Fibroblast of lung (primary cell): ENCODE results near the gene WAC. TPM values are rescaled to one million over a fixed set of nuclear protein-coding genes. Genes with fewer than 3 reads are reported as not detected.
A peak's percentile ranks its signal among the peaks of the same experiment; 100 is the strongest.

ENCODE experiments used
- DNase-seq, 2 donors: peaks; one replicate each; pipeline versions ENCODE4 v3.0.0 to v3.0.0-alpha.2; 2010; ENCODE audit warnings: low read depth in 2 of 2
- H2AFZ ChIP-seq: 2 replicates; pipeline ENCODE4 v1.5.1; 2012; ENCODE audit warnings: low read length, control low read depth, inconsistent platforms
- H3K27ac ChIP-seq: 2 replicates; pipeline ENCODE4 v1.5.1; 2011; ENCODE audit warnings: low read length, control low read depth; ENCODE audit not compliant: insufficient read depth
- H3K27me3 ChIP-seq: 2 replicates; pipeline ENCODE4 v1.5.1; 2011; ENCODE audit warnings: mild to moderate bottlenecking, low read length; ENCODE audit not compliant: control insufficient read depth, insufficient read depth
- H3K36me3 ChIP-seq: 2 replicates; pipeline ENCODE4 v1.5.1; 2011; ENCODE audit warnings: low read length; ENCODE audit not compliant: control insufficient read depth, insufficient read depth
- H3K4me1 ChIP-seq: 2 replicates; pipeline ENCODE4 v1.5.1; 2011; ENCODE audit warnings: low read length; ENCODE audit not compliant: control insufficient read depth, insufficient read depth; ENCODE audit errors: extremely low read depth
- H3K4me2 ChIP-seq: 2 replicates; pipeline ENCODE4 v1.5.1; 2011; ENCODE audit warnings: low read length, control low read depth; ENCODE audit not compliant: insufficient read depth; ENCODE audit errors: extremely low read depth
- H3K4me3 ChIP-seq, 4 experiments: fragments of 200-600 bp in 1 of 4; sonication (generic) in 1 of 4; replicated peaks in 1 of 4; 2 replicates each; pipeline ENCODE4 v1.5.1; 2011 to 2016; ENCODE audit warnings: low read length in 4 of 4, low read depth in 3 of 4, mild to moderate bottlenecking in 3 of 4, control low read depth in 2 of 4, inconsistent platforms in 1 of 4, mixed read lengths in 1 of 4; ENCODE audit not compliant: insufficient read depth in 1 of 4; ENCODE audit errors: control extremely low read depth in 1 of 4
- H3K79me2 ChIP-seq: 2 replicates; pipeline ENCODE4 v1.5.1; 2012; ENCODE audit warnings: mild to moderate bottlenecking, low read length, inconsistent platforms; ENCODE audit not compliant: control insufficient read depth, insufficient read depth
- H3K9ac ChIP-seq: 2 replicates; pipeline ENCODE4 v1.5.1; 2011; ENCODE audit warnings: mild to moderate bottlenecking, low read length, control low read depth; ENCODE audit not compliant: insufficient read depth
- H3K9me3 ChIP-seq: 2 replicates; pipeline ENCODE4 v1.5.1; 2012; ENCODE audit warnings: low read depth, low read length; ENCODE audit not compliant: control insufficient read depth, insufficient read depth
- H4K20me1 ChIP-seq: 2 replicates; pipeline ENCODE4 v1.5.1; 2011; ENCODE audit warnings: low read length; ENCODE audit not compliant: control insufficient read depth, insufficient read depth; ENCODE audit errors: extremely low read depth
- EZH2 ChIP-seq: IDR thresholded peaks from 2 replicates; pipeline ENCODE4 v1.5.1; 2012; ENCODE audit warnings: low read length, control low read depth, mild to moderate bottlenecking; ENCODE audit errors: missing control alignments
- polyA plus RNA-seq, 2 donors: library from polyadenylated mRNA; depleted of rRNA in 1 of 2; stranded (reverse) in 1 of 2; unstranded in 1 of 2; fragments of >200 nt; gene quantifications; 2 replicates each; pipeline ENCODE4 v1.2.1, GENCODE V29; 2011 to 2012; ENCODE audit warnings: missing spikeins in 1 of 2
- total RNA-seq: library from RNA; depleted of rRNA; stranded (reverse); fragments of >200 nt; gene quantifications from 2 replicates; pipeline ENCODE4 v1.2.1, GENCODE V29; 2014
- TF ChIP-seq, protein P1 (sequence below), 2 donors: IDR thresholded peaks in 1 of 2; conservative IDR thresholded peaks in 1 of 2; 1 replicate in 1 of 2; 2 replicates in 1 of 2; pipeline ENCODE4 v1.5.1; 2011 to 2012; ENCODE audit warnings: low read length in 2 of 2, control low read depth in 1 of 2, inconsistent platforms in 1 of 2, low read depth in 1 of 2, mild to moderate bottlenecking in 1 of 2

WAC gene
- total and polyA plus RNA-seq, 2 donors (not counting 1 experiment from before 2014, with no cell fraction given): 65.7 to 94.2 TPM

DNA sequence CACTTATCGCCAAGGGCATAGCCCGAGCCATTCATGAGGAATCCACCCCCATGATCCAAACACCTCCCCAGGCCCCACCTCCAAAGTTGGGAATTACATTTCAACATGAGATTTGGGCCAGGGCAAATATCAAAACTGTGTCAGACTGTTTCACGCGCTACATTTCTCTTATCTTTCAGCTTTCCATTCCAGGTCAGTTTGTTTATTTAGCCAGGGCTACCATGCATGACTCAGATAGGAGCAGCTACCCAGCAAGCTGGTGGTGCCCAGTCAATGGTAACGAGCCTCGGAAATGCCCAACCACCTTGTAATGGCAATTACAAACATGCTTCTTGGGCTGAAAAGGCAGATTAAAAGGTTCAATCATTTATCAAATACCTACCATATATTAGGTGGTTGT lies 100.8 kb downstream of the WAC start:
- H3K27ac ChIP-seq: no peak overlapping the region
- peak in 1 of 2 donors; percentile 51 for DNase-seq
- no peaks in the 10 kb centered on the region for H4K20me1 ChIP-seq
- H3K9me3 ChIP-seq: no peaks in the 10 kb centered on the region
- no peak overlapping the region for H3K4me3 ChIP-seq
- no peaks in the 10 kb centered on the region for H3K36me3 ChIP-seq
- no peak overlapping the region for H2AFZ ChIP-seq
- no peaks in the 10 kb centered on the region for H3K4me1 ChIP-seq
- no peaks in the 10 kb centered on the region for H3K79me2 ChIP-seq
- H3K9ac ChIP-seq: no peak overlapping the region
- H3K27me3 ChIP-seq: no peaks in the 10 kb centered on the region
- TF ChIP-seq EZH2: no peak
- TF ChIP-seq, protein P1, sequence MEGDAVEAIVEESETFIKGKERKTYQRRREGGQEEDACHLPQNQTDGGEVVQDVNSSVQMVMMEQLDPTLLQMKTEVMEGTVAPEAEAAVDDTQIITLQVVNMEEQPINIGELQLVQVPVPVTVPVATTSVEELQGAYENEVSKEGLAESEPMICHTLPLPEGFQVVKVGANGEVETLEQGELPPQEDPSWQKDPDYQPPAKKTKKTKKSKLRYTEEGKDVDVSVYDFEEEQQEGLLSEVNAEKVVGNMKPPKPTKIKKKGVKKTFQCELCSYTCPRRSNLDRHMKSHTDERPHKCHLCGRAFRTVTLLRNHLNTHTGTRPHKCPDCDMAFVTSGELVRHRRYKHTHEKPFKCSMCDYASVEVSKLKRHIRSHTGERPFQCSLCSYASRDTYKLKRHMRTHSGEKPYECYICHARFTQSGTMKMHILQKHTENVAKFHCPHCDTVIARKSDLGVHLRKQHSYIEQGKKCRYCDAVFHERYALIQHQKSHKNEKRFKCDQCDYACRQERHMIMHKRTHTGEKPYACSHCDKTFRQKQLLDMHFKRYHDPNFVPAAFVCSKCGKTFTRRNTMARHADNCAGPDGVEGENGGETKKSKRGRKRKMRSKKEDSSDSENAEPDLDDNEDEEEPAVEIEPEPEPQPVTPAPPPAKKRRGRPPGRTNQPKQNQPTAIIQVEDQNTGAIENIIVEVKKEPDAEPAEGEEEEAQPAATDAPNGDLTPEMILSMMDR (conservative IDR thresholded peaks at IDR 0.05 in 1 of 2, IDR thresholded peaks at IDR 0.05 in 1 of 2; ENCODE audit: low read depth in 1 of 2, low read length in 2 of 2): no peak
- H3K4me2 ChIP-seq: no peak overlapping the region

DNA sequence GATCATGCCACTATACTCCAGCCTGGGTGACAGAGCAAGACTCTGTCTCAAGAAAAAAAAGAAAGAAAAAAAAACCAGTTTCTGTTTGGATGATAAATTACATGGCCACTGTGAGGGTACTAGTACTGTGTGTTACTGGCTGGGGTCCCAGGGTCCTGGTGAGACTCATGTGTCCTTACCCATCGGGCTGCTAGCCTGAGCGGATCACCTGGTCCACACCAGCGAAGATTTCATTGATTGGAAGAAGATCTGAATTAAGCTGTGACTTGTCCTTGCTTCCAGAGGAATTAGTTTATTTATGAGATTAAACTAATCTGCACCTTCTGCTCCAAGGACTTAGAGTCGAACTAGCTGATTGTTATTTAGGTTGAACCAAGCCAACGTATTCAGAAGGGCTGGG lies 104.4 kb downstream of the WAC start:
- no peak for TF ChIP-seq EZH2
- TF ChIP-seq, protein P1 (conservative IDR thresholded peaks at IDR 0.05 in 1 of 2, IDR thresholded peaks at IDR 0.05 in 1 of 2; ENCODE audit: low read depth in 1 of 2, low read length in 2 of 2): no peak
- no peaks in the 10 kb centered on the region for H4K20me1 ChIP-seq
- H3K4me3 ChIP-seq: no peak overlapping the region
- H3K9ac ChIP-seq: no peak overlapping the region
- H3K79me2 ChIP-seq: no peaks in the 10 kb centered on the region
- H3K36me3 ChIP-seq: no peaks in the 10 kb centered on the region
- no peaks in the 10 kb centered on the region for H3K4me1 ChIP-seq
- no peak overlapping the region for H3K4me2 ChIP-seq
- H3K27me3 ChIP-seq: no peaks in the 10 kb centered on the region
- DNase-seq: no peak
- H3K9me3 ChIP-seq: no peaks in the 10 kb centered on the region
- no peak overlapping the region for H2AFZ ChIP-seq
- no peak overlapping the region for H3K27ac ChIP-seq

DNA sequence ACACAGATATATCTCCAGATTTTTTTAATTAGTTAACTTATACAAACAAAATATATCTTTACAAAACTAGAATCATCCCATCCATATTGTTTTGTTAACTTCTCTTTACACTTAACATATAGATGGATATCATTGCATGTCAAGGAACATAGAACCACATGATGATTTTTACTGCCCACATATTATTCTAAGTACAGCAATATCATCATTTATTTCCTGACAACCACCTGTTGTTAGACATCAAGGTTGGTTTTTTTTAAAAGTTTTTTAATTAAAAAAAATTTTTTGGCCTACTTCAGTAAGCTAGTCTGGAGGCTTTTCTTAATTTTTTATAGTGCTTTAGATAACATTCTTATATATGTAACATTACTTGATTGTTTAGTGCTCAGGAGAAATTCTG lies 105.5 kb downstream of the WAC start:
- Histone ChIP-seq H3K4me2 (no peak overlapping the region), H3K9ac (no peak overlapping the region), H3K4me3 (no peak overlapping the region), H2AFZ (no peak overlapping the region), H3K27me3 (no peaks in the 10 kb centered on the region), H3K9me3 (no peaks in the 10 kb centered on the region), H3K4me1 (no peaks in the 10 kb centered on the region), H3K27ac (no peak overlapping the region), H3K36me3 (no peaks in the 10 kb centered on the region), H4K20me1 (no peaks in the 10 kb centered on the region), H3K79me2 (no peaks in the 10 kb centered on the region)
- no peak for DNase-seq
- no peak for TF ChIP-seq EZH2
- TF ChIP-seq, protein P1 (conservative IDR thresholded peaks at IDR 0.05 in 1 of 2, IDR thresholded peaks at IDR 0.05 in 1 of 2; ENCODE audit: low read depth in 1 of 2, low read length in 2 of 2): no peak
